Non-pigmented ciliary epithelial cell (primary cell): Measurements from ENCODE around the gene BCAS3.

Experiments used
- DNase-seq: peaks from one replicate; pipeline ENCODE4 v3.0.0-alpha.2; 2010; ENCODE audit warnings: low read depth

Gene BCAS3

DNA sequence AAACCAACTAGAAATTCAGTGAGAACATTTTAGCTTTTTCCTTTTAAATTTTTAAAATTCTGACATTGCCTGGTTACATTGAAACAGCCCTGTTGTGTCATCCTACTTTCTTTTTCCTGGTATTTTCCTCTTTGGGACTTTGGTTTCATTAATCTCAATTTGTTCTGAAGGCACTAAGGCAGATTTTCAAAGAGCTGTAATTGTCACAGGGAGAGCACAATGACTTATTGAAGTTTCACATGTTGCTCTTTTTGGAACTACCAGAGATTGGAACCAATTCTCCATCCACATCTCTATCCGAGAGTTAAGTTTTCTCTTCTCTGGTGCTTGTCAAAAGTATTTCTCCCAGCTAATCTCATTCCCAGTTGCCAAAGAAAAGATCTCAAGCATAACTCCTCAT is 577.3 kb downstream of the BCAS3 start:
- DNase-seq, result no peak

- no peak for DNase-seq
Measured at GRCh38 chr17:61255647-61256046, 578.0 kb downstream of the BCAS3 start.

DNA sequence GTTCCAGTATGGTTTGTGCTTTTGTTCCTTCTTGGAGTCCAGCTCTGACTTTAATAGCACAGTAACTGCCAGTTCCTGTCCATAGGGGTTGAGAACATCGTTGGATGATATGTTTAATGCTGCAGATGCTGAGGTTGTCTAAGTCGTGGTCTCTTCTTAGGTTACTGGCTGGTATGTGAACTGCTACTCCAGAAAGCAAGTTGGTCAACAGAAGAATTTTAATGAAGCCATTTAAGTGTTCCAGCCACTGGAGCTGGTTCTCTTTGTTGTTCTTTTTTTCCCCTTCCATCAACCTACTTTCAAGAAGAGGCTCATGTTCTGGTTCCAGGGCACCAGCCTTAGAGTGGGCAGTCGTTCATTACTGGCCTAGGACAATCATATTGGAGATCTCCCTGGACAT is 581.7 kb downstream of the BCAS3 start:
- no peak for DNase-seq

- no peak for DNase-seq
Measured at GRCh38 chr17:61260071-61260797, 582.6 kb downstream of the BCAS3 start.

GRCh38 chr17:61261001-61261637 is 583.5 kb downstream of the BCAS3 start:
- DNase-seq, result no peak

DNA sequence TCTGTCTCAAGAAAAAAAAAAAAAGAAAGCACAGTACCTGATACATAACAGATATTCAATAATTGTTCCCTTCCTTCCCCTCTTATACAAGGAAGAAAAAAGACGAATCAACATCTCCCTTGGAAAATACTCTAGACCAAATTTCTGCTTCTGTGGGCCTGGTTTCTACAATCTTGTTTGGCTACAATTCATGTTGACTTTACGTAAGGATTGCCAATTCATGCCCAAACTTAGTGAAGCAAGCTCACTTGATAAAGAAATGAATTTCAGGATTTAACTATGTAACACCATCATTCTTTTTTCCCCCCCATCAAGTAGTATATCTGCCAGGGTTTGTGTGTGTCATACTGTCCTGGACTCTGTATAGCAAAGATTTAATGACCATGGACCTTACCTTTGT is 587.7 kb downstream of the BCAS3 start:
- no peak for DNase-seq

GRCh38 chr17:61267847-61268246 is 590.2 kb downstream of the BCAS3 start:
- no peak for DNase-seq

DNA sequence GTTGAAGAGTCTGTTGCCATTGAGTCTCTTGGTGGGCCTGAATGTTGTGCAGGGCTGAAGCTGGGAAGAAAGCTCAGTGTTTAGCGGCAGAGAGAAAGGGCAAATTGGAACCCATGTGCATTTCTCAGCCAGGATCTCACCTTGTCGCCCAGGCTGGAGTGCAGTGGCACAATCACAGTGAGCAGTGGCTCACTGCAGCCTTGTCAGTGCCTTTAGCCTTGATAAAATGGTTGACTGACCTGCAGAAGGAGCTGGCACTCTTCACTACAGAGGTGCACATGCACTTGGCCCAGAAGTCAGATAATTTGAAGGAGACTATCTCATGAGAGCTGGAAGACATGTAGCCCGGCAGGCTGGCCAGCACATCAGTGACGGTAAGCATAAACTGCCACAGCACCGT is 597.7 kb downstream of the BCAS3 start:
- no peak for DNase-seq

DNA sequence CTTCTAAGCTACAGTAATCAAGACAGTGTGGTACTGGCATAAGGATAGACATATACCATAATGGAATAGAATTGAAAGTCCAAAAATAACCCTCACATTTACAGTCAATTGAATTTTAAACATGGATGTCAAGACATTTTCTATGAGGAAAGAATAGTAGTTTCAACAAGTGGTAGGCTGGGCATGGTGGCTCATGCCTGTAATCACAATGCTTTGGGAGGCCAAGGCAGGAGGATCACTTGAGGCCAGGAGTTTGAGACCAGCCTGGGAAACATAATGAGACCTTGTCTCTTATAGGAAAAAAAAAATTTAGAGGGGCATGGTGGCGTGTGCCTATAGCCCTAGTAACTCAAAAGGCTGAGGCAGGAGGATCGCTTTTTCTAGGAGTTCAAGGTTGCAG is 599.2 kb downstream of the BCAS3 start:
- DNase-seq, result no peak

DNA sequence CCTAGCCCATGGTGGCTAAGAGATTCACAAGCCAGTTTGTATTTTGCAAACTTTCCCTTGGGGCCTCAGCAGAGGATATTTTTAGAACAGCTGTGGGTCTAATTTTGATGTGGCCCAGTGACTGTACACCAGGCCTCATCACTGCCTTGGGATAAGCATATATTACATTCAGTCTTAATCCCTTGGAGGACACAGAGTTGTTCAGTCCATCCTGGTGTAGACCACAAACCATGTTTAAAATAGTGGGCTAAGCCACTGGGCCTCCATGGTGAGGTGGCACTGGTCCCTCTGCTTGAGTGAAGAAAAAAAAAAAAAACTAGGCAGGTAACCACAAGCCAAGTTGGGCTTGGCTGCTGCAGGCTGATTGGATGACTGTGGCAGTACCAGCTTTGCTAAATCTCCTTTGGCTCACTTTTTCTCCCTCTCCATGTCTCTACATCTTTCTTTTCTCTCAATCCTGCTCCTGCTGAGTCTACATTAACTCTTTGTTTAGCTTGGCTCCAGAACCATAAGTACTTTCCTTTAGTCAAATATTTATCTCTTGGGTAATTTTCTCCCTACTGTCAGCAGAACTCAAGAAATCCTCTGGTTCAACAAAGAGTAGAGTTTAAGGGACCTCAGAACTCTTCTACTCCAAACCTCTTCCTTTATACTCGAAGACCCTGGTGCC is 602.0 kb downstream of the BCAS3 start:
- DNase-seq, result no peak

DNA sequence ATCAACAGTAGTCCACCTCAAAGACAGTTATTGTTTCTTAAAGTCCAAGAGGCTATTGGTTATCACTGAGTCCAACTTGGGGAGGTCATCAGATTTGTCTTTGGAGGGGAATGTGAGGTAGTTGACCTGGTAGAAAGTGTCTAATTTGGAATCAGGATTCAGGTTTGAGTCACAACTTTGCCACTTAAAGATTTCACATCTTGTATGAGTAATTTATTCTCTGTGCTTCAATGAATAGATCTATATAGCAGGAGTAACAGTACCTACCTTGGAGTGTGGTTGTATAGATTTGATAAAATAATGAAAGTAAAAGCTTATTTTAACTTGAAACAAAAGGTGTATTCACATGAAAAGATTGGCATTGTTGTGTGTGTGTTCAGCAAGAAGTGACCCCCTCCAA is 602.7 kb downstream of the BCAS3 start:
- DNase-seq, result no peak

DNA sequence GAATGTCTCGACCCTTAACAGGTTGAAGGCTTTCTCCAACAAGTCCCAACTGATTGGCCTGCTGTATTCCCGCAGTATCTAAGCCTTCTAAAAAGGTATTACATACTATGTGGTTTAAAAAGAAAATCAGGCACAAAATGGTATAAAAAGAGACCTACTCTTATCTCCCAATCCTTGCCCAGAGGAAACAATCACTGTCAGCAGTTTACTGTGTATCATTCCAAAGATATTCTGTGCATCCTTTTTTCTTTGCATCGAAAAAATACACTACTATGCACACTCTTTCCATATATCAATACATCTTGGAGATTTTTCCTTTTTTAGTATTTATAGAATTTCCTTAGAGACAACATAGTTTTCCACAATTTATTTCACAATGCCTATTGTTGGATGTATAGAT is 603.2 kb downstream of the BCAS3 start:
- no peak for DNase-seq

DNA sequence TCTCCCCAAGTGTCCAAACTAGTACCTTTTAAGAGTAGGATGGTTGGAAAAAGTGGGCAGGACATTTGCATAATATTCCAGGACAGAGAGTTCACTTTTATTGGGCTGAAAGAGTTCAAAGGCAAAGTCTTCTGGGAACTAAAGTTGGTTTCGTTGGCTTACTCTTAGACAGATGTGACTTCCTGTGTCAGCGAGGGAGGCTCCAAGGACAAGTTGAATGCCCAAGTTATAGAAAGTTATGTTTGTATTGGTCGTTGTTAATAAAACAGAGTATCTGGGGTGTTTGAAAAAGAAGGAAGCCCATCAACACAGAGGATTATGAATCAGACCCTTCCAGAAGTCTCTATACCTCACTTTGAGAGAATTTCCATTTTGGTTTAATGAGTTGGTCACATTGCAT is 604.7 kb downstream of the BCAS3 start:
- DNase-seq, result no peak

GRCh38 chr17:61283043-61283442 is 605.4 kb downstream of the BCAS3 start:
- DNase-seq, result no peak

DNA sequence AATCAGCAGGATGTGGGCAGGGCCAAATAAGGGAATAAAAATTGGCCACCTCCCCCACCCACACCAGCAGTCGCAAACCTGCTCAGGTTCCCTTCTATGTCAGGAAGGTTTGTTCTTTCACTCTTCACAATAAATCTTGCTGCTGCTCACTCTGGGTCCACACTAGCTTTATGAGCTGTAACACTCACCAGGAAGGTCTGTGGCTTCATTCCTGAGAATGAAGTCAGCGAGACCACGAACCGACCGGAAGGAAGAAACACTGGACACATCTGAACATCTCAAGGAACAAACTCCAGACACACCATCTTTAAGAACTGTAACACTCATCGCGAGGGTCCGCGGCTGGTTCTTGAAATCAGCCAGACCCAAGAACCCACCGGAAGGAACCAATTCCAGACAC is 606.5 kb downstream of the BCAS3 start:
- peak; percentile 85 for DNase-seq

GRCh38 chr17:61284746-61285145 is 607.1 kb downstream of the BCAS3 start:
- DNase-seq, result no peak

DNA sequence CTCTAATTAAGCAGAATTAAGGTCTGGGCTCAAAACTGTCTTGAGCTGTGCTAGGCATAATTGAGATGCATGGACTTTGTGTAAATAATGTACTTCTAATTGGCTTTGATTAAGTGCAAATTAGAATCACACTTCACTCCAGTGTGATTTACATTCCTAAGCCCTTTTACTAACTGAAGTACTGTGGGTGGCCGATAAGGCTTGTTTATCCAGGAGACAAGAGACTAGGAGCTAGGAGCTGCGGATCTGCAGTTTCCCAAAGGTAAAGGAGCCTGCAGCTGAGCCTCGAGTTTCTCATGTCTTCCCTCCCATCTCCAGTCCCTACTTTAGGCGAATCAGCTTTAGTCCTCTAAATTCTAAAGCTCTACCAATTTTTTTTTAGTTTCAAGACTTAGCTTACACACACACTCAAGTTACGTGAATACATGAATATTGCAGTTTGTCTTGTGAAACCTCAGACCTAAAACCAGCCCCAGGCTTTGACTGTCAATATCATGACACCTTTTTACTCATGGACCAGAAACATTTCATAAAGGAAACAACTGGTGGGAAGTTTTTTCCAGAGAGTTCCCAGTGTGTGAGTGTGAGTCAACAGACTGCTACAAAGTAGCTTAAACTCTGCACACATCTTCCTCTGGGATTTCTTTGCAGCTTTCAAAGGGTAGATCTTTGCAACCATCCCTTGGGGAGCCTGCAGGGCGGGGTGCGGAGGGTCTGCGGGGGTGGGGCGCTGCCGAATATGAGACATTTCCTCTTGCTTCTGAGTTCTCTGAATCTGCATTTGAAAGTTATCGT is 608.1 kb downstream of the BCAS3 start:
- DNase-seq, result no peak

DNA sequence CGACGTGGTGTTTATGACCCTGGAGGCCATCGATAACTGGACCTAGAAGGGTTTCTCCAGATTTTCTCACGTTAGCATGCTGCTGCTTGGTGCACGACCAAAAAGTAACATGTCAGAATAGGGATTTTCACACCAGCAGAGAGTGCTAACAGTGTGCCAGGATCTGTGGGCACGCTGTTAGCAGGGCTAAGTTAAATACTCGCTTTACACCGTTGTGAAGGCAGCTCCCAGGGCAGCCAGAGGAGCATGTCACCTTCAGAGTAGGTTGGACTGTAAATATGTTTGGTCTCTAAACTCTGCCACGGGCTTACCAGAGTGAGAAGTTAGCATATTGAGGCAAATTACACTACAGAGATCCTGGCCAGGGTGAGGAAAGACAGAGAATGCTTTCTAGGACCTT is 608.8 kb downstream of the BCAS3 start:
- DNase-seq, result no peak

- DNase-seq, result no peak
Measured at GRCh38 chr17:61289408-61290385, 612.0 kb downstream of the BCAS3 start.

GRCh38 chr17:61291451-61292285 is 614.0 kb downstream of the BCAS3 start:
- DNase-seq, result no peak

- DNase-seq, result no peak
Measured at GRCh38 chr17:61294286-61294685, 616.6 kb downstream of the BCAS3 start.
